ENCODE data around the gene C1QTNF8. TPM values are rescaled to one million over a fixed set of nuclear protein-coding genes. Genes with fewer than 3 reads are reported as not detected.

The C1QTNF8 gene
- total RNA-seq, 4 donors from 2014 or later = not detected

DNA sequence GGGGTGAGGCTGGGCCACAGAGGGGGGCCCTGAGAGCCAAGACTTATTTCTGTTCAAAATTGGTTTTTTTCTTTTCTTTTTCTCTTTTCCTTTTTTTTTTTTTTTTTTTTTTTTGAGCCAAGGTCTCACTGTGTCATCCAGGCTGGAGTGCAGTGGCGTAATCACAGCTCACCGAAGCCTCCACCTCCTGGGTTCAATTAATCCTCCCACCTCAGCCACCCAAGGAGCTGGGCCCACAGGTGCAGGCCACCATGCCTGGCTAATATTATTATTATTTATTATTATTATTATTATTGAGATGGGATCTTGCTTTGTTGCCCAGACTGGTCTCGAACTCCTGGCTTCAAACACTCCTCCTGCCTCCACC lies 39.4 kb upstream of the C1QTNF8 start:
- Histone ChIP-seq H3K27me3 (peaks cover 0 to under 1% (median 0%) of the 10 kb centered on the region in 4 donors), H3K9me3 (no peaks in the 10 kb centered on the region), H3K27ac (replicated peaks in 1 of 4) (no peak overlapping the region), H3K4me1 (no peaks in the 10 kb centered on the region), H3K36me3 (no peaks in the 10 kb centered on the region), H3K4me3 (no peak overlapping the region)
- WGBS = 81% methylated on average over 3 of the region's 3 CpGs
- DNase-seq (ENCODE audit: extremely low spot score) = no peak
- intact Hi-C loops (cut with DNase I) = no loop called here
- TF ChIP-seq, protein P1, sequence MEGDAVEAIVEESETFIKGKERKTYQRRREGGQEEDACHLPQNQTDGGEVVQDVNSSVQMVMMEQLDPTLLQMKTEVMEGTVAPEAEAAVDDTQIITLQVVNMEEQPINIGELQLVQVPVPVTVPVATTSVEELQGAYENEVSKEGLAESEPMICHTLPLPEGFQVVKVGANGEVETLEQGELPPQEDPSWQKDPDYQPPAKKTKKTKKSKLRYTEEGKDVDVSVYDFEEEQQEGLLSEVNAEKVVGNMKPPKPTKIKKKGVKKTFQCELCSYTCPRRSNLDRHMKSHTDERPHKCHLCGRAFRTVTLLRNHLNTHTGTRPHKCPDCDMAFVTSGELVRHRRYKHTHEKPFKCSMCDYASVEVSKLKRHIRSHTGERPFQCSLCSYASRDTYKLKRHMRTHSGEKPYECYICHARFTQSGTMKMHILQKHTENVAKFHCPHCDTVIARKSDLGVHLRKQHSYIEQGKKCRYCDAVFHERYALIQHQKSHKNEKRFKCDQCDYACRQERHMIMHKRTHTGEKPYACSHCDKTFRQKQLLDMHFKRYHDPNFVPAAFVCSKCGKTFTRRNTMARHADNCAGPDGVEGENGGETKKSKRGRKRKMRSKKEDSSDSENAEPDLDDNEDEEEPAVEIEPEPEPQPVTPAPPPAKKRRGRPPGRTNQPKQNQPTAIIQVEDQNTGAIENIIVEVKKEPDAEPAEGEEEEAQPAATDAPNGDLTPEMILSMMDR (IDR thresholded peaks at IDR 0.05) = no peak
- no peak for TF ChIP-seq POLR2A (IDR thresholded peaks at IDR 0.05; ENCODE audit: low read depth)
- TF ChIP-seq POLR2AphosphoS5 (IDR thresholded peaks at IDR 0.05) = no peak
- no peak for TF ChIP-seq EP300 (IDR thresholded peaks at IDR 0.05)

- TF ChIP-seq EP300 (IDR thresholded peaks at IDR 0.05) (no peak), POLR2AphosphoS5 (IDR thresholded peaks at IDR 0.05) (no peak), POLR2A (IDR thresholded peaks at IDR 0.05; ENCODE audit: low read depth) (no peak)
- TF ChIP-seq, protein P1 (IDR thresholded peaks at IDR 0.05) = no peak
- intact Hi-C loops (cut with DNase I) = no loop called here
- Histone ChIP-seq H3K27me3 (no peaks in the 10 kb centered on the region), H3K9me3 (no peaks in the 10 kb centered on the region), H3K4me3 (no peak overlapping the region), H3K27ac (replicated peaks in 1 of 4) (no peak overlapping the region), H3K4me1 (no peaks in the 10 kb centered on the region), H3K36me3 (no peaks in the 10 kb centered on the region)
- WGBS = 80% methylated on average over 23 of the region's 30 CpGs
- DNase-seq (ENCODE audit: extremely low spot score) = no peak
These were observed 38.9 kb upstream of the C1QTNF8 start for GRCh38 chr16:1134776-1135458.

DNA sequence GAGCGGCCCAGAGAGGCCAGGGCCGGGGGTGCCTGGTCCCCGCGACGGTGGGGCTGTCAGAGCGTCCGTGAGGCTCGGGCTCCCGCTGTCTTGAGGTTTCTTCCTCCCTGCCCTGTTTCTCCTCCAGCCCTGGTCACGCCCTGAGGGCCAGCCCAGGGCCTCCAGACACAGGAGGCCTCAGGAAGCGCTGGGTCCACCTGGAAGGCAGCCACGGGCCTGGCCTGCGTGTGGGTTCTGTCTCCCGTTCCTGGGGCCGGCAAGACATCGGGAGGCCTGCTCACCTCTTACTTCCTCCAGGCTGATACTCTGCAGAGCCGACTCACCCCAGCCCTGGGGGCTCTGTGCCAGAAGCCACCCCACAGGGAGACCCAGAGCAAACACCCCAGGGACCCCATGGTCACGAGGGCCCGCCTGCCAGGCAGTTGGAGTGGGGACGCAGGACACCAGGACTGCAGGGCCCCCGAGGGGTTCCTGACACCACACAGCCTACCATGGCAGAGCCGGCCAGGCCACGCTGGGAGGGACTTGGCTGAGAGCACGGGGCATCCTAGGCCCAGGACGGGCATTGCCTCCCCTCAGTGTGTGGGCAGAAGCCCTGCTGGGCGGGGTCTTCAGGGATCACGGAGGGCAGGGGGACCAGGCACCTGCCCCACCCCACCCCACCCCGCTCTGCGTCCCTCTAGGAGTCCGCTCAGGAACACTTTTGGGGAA lies 37.9 kb upstream of the C1QTNF8 start:
- H3K36me3 ChIP-seq = no peaks in the 10 kb centered on the region
- TF ChIP-seq POLR2A (IDR thresholded peaks at IDR 0.05; ENCODE audit: low read depth) (no peak), POLR2AphosphoS5 (IDR thresholded peaks at IDR 0.05) (no peak), EP300 (IDR thresholded peaks at IDR 0.05) (no peak)
- TF ChIP-seq, protein P1 (IDR thresholded peaks at IDR 0.05) = no peak
- no peaks in the 10 kb centered on the region for H3K4me1 ChIP-seq
- H3K27ac ChIP-seq (replicated peaks in 1 of 4) = no peak overlapping the region
- no peak for DNase-seq (ENCODE audit: extremely low spot score)
- H3K4me3 ChIP-seq = no peak overlapping the region
- intact Hi-C loops (cut with DNase I) = no loop called here
- no peaks in the 10 kb centered on the region for H3K27me3 ChIP-seq
- WGBS = 69% methylated on average over 14 of the region's 30 CpGs
- no peaks in the 10 kb centered on the region for H3K9me3 ChIP-seq

DNA sequence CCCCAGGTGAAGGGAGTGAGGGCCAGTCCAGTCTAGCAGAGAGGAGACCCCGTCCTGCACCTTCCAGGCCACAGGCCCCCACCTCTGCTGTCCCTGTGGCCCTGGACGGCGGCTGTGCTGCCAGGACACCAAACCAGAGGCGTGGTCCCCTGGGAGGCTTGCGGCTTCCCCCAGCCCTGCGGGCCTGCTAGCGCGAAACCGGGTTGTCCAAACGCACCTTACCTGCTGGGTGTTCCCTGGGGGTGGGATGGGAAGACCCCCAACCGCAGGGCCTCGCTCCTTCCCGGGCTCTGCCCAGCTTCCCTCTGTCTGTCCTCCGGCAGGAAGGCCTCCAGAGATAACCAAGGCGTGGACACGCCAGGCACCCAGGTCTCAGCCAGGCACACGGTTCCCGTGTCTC lies 37.2 kb upstream of the C1QTNF8 start:
- H3K4me1 ChIP-seq = no peaks in the 10 kb centered on the region
- no peak for DNase-seq (ENCODE audit: extremely low spot score)
- intact Hi-C loops (cut with DNase I) = no loop called here
- WGBS = 92% methylated on average over 13 of the region's 18 CpGs
- no peak overlapping the region for H3K4me3 ChIP-seq
- no peak for TF ChIP-seq EP300 (IDR thresholded peaks at IDR 0.05)
- TF ChIP-seq POLR2A (IDR thresholded peaks at IDR 0.05; ENCODE audit: low read depth) = no peak
- no peak for TF ChIP-seq POLR2AphosphoS5 (IDR thresholded peaks at IDR 0.05)
- TF ChIP-seq, protein P1 (IDR thresholded peaks at IDR 0.05) = no peak
- H3K27me3 ChIP-seq = no peaks in the 10 kb centered on the region
- no peak overlapping the region for H3K27ac ChIP-seq (replicated peaks in 1 of 4)
- no peaks in the 10 kb centered on the region for H3K36me3 ChIP-seq
- no peaks in the 10 kb centered on the region for H3K9me3 ChIP-seq

Data from esophagus muscularis mucosa (tissue), 4 donors.